ENCODE measurements around the gene KRT76. TPM values are rescaled to one million over a fixed set of nuclear protein-coding genes. Genes with fewer than 3 reads are reported as not detected.

Gene KRT76
- total RNA-seq, 2 donors from 2014 or later, result not detected

DNA sequence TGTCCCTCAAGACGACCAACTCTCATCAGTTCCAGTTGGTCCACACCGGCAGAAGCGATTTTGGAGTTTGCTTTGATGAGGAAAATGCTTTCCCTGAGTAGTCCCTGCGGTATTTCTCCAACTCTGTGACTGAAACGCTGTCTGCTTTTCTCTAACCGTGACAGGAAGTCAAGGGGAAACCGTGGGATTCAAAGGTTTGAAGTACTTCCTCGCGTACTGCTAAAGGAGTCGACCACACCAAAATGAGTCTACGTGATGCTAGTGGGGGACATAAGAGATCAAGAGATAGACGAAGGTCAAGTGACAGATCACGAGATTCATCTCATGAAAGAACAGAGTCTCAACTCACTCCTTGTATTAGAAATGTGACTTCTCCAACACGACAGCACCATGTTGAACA lies 28.6 kb downstream of the KRT76 start:
- intact Hi-C loops (cut with DNase I), result no loop called here
- no peak for ATAC-seq

DNA sequence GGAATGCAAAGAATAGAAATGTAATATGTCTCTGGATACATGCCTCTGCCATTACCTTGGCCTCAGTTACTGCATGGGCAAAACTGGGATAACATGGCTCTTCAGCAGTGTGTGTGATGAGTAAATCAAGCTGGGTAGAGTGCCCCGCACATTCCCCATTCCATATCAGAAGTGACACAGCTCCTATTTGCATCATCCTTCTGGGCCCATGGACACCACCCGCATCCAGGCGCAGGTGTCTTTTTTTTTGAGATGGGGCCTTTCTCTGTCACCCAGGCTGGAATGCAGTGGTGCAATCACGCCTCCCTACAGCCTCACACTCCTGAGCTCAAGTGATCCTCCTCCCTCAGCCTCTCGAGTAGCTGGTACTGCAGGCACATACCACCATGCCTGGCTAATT lies 31.6 kb downstream of the KRT76 start:
- intact Hi-C loops (cut with DNase I), result no loop called here
- DNase-seq (no peak), ATAC-seq (no peak)

More for the DNA sequence above, 28.6 kb downstream of the KRT76 start:
- no peak for DNase-seq

DNA sequence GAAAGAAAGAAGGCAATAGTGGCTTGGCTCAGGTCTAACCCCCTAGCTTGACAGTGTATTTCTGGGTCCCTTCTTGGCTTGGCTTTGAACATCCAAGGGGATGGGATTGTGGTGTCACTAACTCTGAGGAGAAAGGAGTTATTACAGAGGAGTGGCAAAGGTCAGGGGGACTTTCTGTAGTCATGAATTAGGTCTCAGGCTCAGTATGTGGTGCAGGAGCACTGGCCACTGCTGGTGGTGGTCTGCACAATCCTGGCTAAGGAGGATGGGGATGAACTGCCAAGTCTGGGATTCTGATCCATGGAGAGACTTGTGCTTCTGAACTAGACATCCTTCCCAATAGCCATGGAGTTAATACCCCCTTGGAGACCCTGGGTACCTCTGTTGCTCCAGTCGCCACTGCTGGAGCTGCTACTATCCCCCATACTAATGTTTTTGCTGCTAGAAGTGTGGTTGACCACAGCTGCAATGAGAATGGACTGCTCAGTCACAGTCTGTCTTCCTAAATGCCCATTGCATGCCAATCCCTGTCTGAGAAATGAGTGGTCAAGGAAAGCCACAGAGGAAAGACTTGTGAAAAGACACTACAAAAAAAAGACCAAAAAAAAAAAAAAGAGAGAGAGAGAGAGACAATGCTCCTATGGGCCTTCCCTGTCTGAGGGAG lies 32.5 kb downstream of the KRT76 start:
- ATAC-seq (no peak), DNase-seq (no peak)
- intact Hi-C loops (cut with DNase I), result no loop called here

DNA sequence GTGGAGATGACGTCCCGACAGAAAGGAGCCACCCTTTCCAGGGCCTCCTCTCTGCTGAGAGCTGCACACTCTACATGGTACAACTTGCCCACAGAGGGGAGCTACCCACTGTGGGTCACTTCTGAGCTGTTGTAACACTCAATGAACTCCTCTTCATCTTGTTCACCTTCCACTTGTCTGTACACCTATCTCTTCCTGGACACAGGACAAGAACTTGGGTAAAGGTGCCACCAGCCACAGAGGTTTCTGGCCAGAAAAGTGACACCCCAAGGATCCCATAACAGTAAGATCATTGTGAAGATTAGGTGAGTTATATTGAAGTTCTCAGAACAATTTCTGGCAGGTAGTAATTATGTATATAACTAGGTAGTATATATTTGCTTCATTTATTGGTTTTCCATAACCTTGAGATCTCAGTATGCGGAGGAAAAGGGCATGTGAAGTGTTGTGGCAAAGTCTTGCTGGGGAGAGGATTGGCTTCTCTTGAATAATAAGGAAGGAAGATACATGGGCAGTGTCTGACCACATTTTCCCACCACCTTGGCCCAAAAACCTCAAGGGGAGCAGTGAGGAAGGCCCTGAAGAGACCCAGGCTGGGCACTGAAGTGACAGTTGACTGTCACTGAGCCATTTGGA lies 34.2 kb downstream of the KRT76 start:
- DNase-seq, result no peak
- no peak for ATAC-seq
- intact Hi-C loops (cut with DNase I), result no loop called here

DNA sequence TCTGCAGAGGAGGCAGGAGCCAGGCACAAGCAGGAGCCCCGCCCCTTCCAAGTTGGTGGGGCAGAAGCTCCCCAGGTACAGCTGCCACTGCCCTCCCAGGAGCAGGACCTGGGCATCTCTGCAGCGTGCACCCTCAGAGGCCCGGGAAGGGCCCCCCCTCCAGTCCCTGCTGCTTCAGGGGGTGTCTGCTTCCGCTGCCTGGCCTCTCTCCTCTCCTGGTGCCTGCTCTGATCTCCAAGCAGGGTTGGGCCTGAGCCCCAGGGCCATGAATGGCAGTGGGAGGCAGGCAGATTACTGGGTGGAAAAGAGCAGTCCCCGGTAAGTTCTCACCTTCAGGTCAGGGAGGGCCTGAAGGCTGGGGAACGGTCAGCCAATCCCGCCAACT lies 35.0 kb downstream of the KRT76 start:
- DNase-seq (no peak), ATAC-seq (no peak)
- intact Hi-C loops (cut with DNase I), result no loop called here

DNA sequence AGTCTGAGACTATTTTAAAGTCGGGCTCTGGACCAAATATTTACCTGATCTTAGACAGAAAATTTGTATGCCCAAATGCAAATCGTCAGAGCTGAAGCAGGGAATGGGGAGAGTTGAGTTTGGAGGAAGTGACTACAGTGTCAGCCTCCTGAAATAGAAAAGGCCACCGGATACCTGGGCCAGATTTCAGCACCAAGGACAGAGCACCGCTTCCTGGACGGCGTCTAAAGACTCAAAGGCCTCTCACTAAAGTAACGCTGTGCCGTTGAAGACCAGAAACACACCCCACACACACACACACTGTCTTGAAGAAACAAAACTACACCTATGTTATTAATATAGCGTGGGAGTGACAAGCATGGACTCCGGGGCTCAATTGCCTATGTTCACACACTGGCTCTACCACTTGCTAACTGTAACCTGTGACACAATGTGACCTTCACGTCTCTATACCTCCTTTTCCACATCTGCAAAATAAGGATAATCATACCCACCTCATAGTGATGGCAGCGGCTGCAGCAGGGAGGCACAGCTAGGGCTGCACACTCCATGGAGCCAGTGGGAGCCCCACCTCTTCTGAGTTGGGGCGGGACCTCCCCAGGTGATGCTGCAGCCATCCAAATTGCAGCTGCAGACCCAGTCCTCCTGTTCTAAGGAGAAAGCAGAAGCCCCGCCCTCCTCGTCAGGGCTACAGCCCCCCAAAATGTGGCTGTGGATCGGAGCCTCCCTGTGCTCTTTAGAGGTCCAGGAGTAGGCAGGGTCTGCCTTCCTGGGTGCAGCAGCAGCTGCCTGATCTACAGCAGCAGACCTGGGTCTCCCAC lies 35.6 kb downstream of the KRT76 start:
- DNase-seq, result peak; percentile 65
- intact Hi-C loops (cut with DNase I), result no loop called here
- ATAC-seq, result peak; percentile 51 to 65

DNA sequence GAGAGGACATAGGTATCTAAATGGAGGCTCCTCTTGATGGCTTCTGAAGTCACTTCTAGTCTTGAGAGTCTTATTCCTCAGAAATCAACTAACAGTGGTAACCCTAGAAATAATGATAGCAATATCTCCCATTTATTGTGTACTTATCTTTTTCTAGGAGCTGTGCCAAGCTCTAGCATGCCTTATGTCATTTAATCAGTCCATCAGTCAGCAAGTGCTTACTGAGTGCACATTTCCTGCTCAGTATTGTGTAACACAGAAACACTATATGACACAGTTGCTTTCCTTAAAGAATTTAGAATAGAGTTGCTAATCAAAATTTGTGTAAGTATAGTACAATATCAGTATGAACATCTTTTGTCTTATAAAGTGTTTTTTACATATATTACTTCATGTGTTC lies 36.6 kb downstream of the KRT76 start:
- no peak for DNase-seq
- ATAC-seq, result no peak
- intact Hi-C loops (cut with DNase I), result no loop called here

DNA sequence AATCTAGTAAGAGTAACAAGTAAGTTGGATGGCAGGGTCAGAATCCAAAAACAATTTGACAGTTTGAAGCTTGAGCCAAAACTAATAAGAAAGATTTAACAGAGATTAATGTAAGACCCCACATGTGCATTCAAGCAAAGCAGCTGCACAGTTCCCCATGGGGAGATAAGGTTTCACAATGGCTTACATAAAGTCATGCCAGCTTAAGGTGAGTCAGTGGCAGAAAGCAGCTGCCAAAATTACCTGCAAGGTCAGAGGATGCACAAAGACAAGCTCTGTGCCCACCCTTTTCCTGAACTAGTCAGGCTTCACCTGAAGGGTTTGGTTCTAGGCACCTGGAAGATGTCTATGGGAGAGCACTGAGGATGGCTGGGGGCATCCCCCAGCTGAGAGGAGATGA lies 37.2 kb downstream of the KRT76 start:
- DNase-seq (no peak), ATAC-seq (no peak)
- intact Hi-C loops (cut with DNase I), result no loop called here

DNA sequence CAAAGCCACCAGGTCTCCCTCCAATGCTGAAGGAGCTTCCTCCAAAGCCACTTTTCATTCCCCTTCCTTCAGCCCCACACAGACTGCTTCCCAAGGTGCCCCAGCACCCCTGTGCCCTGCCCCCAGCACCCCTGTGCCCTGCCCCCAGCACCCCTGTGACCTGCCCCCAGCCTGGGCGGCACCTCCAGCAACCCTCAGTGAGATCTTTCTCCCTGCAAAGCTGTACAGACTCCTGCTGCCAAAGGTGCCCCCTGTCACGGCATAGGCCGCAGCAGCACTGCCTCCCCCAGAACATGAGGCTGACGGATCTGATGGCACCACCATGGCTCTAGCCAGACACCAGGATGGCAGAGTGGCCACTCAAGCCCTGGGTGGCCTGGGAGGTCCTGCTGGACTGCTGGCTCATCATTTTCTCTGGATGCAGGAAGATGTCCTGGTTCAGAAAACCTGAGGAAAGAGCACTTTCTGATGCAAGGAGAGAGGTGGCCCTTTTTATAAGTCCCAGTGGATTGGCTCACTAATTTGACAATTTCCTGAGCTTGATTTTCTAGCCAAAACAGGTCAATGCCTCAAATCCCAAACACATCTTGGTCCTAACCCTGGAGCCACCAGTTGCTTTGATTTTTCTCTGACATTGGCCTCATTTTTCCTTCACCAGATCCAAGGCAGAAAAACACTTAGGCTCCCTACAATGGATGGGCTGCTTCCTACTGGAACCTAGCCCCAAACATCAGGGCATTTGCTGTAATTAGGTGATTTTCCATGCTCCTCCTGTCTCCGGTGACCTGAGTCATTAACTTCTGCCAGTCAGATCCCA lies 41.1 kb downstream of the KRT76 start:
- ATAC-seq (no peak), DNase-seq (no peak)
- intact Hi-C loops (cut with DNase I), result no loop called here

DNA sequence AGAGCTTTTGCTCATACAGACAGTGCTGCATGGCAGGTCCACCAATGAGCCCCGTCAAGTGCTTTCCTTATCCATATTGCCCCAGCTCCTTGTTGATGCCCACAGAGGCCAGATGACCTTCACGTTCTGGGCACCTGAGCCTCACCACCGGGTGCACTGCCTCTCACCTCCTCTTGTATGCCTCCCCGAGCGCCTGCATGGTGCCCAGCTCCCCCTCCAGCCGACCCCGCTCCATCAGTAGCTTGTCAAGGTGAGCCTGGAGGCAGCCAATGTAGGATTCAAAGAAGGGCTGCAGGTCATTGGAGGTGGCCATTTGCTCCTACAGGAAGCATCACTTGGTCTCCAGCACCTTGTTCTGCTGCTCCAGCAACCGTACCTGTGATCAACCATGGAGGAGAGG lies 42.0 kb downstream of the KRT76 start:
- DNase-seq (no peak), ATAC-seq (no peak)
- intact Hi-C loops (cut with DNase I), result no loop called here

DNA sequence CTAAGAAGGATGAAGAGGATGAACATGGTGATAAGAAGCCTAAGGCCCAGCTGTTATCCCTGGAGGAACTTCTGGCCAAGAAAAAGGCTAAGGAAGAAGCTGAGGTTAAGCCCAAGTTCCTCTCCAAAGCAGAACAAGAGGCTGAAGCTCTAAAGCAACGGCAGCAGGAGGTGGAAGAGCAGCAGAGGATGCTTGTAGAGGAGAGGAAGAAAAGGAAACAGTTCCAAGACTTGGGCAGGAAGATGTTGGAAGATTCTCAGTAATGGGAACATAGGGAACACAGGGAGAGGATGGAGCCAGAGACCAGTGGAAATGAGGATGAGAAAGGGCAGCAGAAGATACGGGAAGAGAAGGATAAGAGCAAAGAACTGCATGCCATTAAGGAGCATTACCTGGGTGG lies 46.4 kb downstream of the KRT76 start:
- no peak for DNase-seq
- ATAC-seq, result no peak
- intact Hi-C loops (cut with DNase I), result no loop called here

DNA sequence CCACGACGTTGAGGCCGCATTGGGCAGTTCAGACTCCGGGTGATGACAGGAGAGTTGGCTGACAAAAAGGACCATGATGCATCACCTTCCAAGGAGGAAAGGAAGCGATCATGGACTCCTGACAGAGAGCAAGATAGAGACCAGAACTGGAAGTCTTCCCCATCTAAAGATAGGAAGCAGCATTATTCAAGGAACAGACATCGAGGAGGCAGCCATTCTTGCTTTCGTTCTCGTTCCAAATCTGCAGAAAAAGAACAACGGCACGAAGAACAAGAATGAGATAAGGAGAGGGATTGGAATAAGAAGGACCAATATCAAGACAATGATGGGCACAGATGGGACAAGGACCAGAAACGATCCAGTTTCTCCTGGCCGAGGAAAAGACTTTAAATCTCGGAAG lies 46.8 kb downstream of the KRT76 start:
- no peak for DNase-seq
- intact Hi-C loops (cut with DNase I), result no loop called here
- ATAC-seq, result no peak

DNA sequence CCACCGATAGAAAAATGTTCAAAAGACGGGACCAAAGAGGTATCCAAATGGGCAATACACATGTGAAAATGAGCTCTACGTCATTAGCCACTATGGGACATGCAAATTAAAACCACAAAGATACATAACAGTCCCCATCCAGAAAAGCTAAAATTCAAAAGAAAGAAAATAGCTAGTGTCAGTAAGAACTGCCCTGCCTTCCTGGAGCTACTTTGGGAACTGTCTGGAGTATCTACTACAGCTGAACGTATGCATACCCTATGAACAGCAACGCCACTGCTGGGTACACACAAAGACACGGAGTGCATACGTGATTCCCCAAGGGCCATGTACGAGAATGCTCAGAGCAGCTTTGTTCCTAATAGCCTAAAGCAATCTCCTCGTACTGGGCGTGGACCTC lies 48.0 kb downstream of the KRT76 start:
- ATAC-seq, result no peak
- intact Hi-C loops (cut with DNase I), result no loop called here
- no peak for DNase-seq

DNA sequence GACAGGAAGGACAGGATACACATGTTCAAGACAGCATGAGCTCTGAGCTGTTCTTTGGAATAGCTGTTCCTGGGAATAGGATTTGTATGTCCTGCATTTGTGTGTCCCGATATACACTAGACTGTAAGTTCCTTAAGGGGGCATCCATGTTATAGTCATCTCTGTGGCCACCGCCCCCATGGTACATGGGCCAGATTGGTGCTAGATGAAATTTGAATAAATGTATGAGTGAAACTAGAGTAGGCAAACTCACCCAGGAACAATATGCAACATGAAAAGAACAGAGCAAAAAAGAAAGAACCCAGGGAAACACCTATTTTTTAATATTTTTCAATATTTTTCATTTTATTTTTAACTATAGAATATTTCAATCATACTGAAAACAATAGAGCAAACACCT lies 48.8 kb downstream of the KRT76 start:
- no peak for ATAC-seq
- no peak for DNase-seq
- intact Hi-C loops (cut with DNase I), result no loop called here

DNA sequence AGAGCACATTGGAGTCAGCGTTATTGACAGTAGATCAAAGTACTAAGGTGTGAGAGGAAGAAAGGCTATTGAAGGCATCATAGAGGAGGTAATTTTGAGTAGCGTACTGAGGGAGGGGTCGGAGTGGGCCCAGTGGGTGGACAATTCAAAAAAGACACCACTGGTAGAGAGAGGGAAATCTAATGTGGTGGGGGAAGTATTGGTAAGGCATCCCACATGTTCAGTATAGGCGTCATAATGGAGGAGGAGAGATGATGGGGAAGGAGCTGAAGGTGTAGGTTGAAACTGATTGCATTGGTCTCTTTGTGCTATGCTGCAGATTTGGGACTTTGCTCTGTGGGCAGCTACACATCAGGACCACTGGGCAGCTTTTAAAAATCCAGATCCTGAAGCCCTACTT lies 50.1 kb downstream of the KRT76 start:
- intact Hi-C loops (cut with DNase I), result no loop called here
- DNase-seq (no peak), ATAC-seq (no peak)

DNA sequence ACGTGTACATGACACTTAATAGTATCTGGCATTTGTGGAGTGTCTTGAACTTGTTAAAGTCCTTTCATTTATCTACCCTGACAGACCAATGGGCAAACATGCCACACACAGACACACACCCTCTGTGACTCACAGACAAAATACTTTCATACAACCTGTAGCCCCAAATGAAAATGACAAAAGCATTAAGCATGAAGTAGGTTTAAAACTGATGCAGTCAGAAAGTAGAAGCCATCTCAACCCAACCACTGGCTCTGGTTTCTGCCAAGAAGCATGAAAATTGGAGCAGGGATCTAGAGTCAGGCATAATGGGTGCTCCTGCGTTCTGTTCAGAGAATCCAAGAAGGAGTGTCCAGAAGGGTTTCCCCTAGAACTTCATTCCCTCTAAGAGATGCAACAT lies 50.7 kb downstream of the KRT76 start:
- ATAC-seq (no peak), DNase-seq (no peak)
- intact Hi-C loops (cut with DNase I), result no loop called here

DNA sequence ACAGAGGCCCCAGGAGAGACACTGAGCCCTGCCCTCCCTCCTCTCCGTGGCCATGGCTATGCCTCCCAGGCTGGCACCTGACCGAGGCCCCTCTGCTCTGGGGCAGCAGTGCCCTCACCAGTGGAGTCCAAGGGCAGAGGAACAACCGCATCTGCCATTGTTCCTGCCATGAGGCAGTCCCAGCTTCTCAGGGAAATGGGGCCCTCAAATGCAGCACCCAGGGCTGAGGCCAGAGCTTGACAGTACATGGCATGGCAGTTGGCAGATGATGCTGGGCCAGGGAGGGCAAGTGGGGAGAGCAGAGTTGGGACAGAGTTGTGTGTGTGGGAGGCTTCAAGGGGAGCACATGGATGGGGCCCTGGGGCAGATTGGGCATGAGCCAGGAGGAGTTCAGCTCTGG lies 52.8 kb downstream of the KRT76 start:
- intact Hi-C loops (cut with DNase I), result no loop called here
- ATAC-seq, result no peak
- no peak for DNase-seq

DNA sequence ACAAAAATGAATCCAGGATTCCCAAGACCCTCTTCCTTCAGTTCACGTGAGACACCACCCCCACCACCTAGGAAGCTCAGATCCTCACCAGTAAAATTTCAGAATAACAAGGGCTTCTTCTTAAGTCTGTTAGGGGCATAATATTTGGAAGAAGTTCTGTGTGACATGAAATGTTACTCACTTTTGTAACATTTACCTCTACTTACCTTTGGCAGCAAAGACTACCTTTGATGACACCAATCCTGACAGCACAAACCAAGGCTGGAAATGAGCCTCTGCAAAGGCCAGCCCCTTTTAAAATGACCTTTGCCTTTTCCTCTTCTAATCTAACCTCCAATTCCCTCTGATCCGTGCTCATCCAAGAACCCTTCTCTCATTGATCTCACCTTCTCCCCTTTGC lies 54.5 kb downstream of the KRT76 start:
- ATAC-seq (no peak), DNase-seq (no peak)
- intact Hi-C loops (cut with DNase I), result no loop called here

DNA sequence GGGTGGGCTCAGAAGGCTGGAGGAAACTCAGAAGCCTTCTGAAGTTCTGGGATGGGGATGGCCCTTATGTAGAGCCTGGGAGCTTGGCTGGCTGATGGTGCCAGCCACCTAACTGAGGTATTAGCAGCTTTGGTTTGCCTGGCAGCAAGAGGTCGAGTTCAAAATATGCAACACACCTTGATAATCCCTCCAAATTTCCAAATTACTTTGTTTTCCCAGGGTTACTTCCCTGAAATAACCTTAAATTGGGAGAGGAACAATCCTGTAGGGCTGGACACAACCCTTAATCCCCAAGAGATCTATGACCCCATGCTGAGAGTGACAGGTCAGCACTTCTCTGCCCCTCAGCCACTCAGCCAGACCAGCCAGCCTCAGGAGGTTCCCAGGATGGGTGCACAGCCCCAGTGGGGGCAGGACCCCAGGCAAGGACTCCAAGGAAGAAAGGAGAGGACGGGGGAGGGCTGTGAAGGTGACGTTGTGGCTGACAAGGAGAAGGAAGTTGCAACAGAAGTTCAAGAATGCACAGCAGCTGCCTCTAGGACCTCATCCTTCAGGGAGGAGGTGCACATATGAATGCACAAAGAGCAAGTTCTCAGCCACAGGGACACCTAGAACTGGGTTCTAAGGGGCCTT lies 55.2 kb downstream of the KRT76 start:
- no peak for DNase-seq
- ATAC-seq, result no peak
- intact Hi-C loops (cut with DNase I), result no loop called here

Data from left cardiac atrium (tissue), 4 donors.